HG03025 (cell line): ENCODE results near the gene SERPINB2.
"Not testable (repeated sequence)": the region's sequence is repeated elsewhere in the genome, so short reads cannot be mapped to it uniquely, and the experiment has no call there.

Experiments used
- ATAC-seq: cut with Tn5 transposase; IDR thresholded peaks from one replicate; pipeline ENCODE4 v1.9.1; 2021; ENCODE audit warnings: mild to moderate bottlenecking, moderate library complexity; ENCODE audit not compliant: unreplicated experiment, low FRiP score

SERPINB2 gene

GRCh38 chr18:63888470-63889190, 1.1 kb downstream of the SERPINB2 start:
- no peak for ATAC-seq

GRCh38 chr18:63889626-63890025, 2.1 kb downstream of the SERPINB2 start:
- no peak for ATAC-seq

- no peak for ATAC-seq
These were observed 2.9 kb downstream of the SERPINB2 start for GRCh38 chr18:63890237-63890949.

- ATAC-seq, result peak; percentile 63
These were observed 3.4 kb downstream of the SERPINB2 start for GRCh38 chr18:63890950-63891304.

- ATAC-seq, result no peak
These were observed 5.1 kb downstream of the SERPINB2 start for GRCh38 chr18:63892566-63892965.

GRCh38 chr18:63894106-63894772, 6.7 kb downstream of the SERPINB2 start:
- ATAC-seq, result no peak

- no peak for ATAC-seq
These were observed 7.7 kb downstream of the SERPINB2 start for GRCh38 chr18:63895190-63895589.

GRCh38 chr18:63897072-63897471, 9.6 kb downstream of the SERPINB2 start:
- ATAC-seq, result no peak

GRCh38 chr18:63899206-63899605, 11.7 kb downstream of the SERPINB2 start:
- ATAC-seq, result no peak

- ATAC-seq, result no peak
These were observed 16.5 kb downstream of the SERPINB2 start for GRCh38 chr18:63903851-63904570.

GRCh38 chr18:63904694-63905093, 17.2 kb downstream of the SERPINB2 start:
- no peak for ATAC-seq

- ATAC-seq, result no peak
These were observed 17.9 kb downstream of the SERPINB2 start for GRCh38 chr18:63905361-63905760.

- no peak for ATAC-seq
These were observed 18.6 kb downstream of the SERPINB2 start for GRCh38 chr18:63906056-63906455.

- peak; percentile 88 for ATAC-seq
These were observed 20.2 kb downstream of the SERPINB2 start, which contains the start of gene SERPINB10 for GRCh38 chr18:63907664-63908063. Gene SERPINB10 (plus strand): TSS chr18:63907958. CDS start chr18:63915511, 7,553 bp downstream.

GRCh38 chr18:63908858-63909257, 21.4 kb downstream of the SERPINB2 start:
- no peak for ATAC-seq

- ATAC-seq, result no peak
These were observed 22.4 kb downstream of the SERPINB2 start for GRCh38 chr18:63909870-63910269.

GRCh38 chr18:63917817-63918216, 30.3 kb downstream of the SERPINB2 start:
- no peak for ATAC-seq

- ATAC-seq, result no peak
These were observed 34.5 kb downstream of the SERPINB2 start for GRCh38 chr18:63922049-63922448.

GRCh38 chr18:63924551-63924950, 37.0 kb downstream of the SERPINB2 start:
- ATAC-seq, result no peak

- ATAC-seq, result no peak
These were observed 40.8 kb downstream of the SERPINB2 start for GRCh38 chr18:63928331-63928730.

- ATAC-seq, result not testable (repeated sequence)
These were observed 41.9 kb downstream of the SERPINB2 start for GRCh38 chr18:63929369-63929768.
